Caco-2 (cell line): ENCODE data around the gene TANC2. TPM values are rescaled to one million over a fixed set of nuclear protein-coding genes. Genes with fewer than 3 reads are reported as not detected.

Source experiments
- BruUV-seq: library from RNA; stranded (reverse); fragments of 400-500 nt; replicated peaks from 2 replicates; lab custom pipeline; 2021; lab: Mats Ljungman, UMichigan
- CTCF ChIA-PET: fragments of 300-600 bp; sonication (Branson Sonifier 250); formaldehyde crosslinking; loops from one replicate; lab custom pipeline; 2022; ENCODE audit warnings: antibody characterized with exemption; lab: Charles Lee
- POLR2A ChIA-PET: fragments of 300-600 bp; sonication (Branson Sonifier 250); formaldehyde crosslinking; loops from one replicate; lab custom pipeline; 2022; ENCODE audit warnings: antibody characterized with exemption; lab: Charles Lee
- DNase-seq, 2 experiments: peaks; one replicate each; pipeline versions ENCODE4 v3.0.0 to v3.0.0-alpha.2; 2020 to 2022
- H3K27me3 ChIP-seq: replicated peaks from 2 replicates; pipeline ENCODE4 v1.6.0; 2011; ENCODE audit warnings: low read length; ENCODE audit not compliant: control insufficient read depth, insufficient read depth
- H3K36me3 ChIP-seq: 2 replicates; pipeline ENCODE4 v1.5.1; 2011; ENCODE audit warnings: low read length; ENCODE audit not compliant: control insufficient read depth, insufficient read depth
- H3K4me1 ChIP-seq: fragments of 250-450 bp; sonication (Bioruptor Pico); 2 replicates; pipeline ENCODE4 v1.5.1; 2020; ENCODE audit warnings: mild to moderate bottlenecking
- H3K4me3 ChIP-seq: 2 replicates; pipeline ENCODE4 v1.5.1; 2011; ENCODE audit warnings: low read depth, mild to moderate bottlenecking, control low read depth, low read length
- H3K9me3 ChIP-seq: fragments of 250-450 bp; sonication (Bioruptor Pico); 2 replicates; pipeline ENCODE4 v1.5.1; 2020; ENCODE audit warnings: mild to moderate bottlenecking, moderate library complexity
- H3K27ac Mint-ChIP-seq: one replicate; pipeline ENCODE4 v1.8.0; 2022; ENCODE audit warnings: mixed read lengths; ENCODE audit not compliant: unreplicated experiment
- H3K27me3 Mint-ChIP-seq: one replicate; pipeline ENCODE4 v1.8.0; 2022; ENCODE audit warnings: mixed read lengths; ENCODE audit not compliant: insufficient read depth, unreplicated experiment
- H3K36me3 Mint-ChIP-seq: one replicate; pipeline ENCODE4 v1.8.0; 2022; ENCODE audit warnings: mild to moderate bottlenecking, mixed read lengths; ENCODE audit not compliant: insufficient read depth, unreplicated experiment
- H3K4me1 Mint-ChIP-seq: one replicate; pipeline ENCODE4 v1.8.0; 2022; ENCODE audit warnings: low read depth, mixed read lengths; ENCODE audit not compliant: unreplicated experiment
- H3K4me3 Mint-ChIP-seq: one replicate; pipeline ENCODE4 v1.8.0; 2022; ENCODE audit warnings: mild to moderate bottlenecking, moderate library complexity, mixed read lengths; ENCODE audit not compliant: unreplicated experiment
- H3K9me3 Mint-ChIP-seq: one replicate; pipeline ENCODE4 v1.8.0; 2022; ENCODE audit warnings: mixed read lengths; ENCODE audit not compliant: unreplicated experiment
- intact Hi-C: fragments of 100-400 bp; cut with micrococcal nuclease; formaldehyde crosslinking; loops from one replicate; pipeline ENCODE4 v1.10.0; 2022; ENCODE audit not compliant: unreplicated experiment
- total RNA-seq: library from RNA; stranded (reverse); gene quantifications from 2 replicates; pipeline ENCODE4 v1.2.3, GENCODE V29; 2022
- TF ChIP-seq, protein P1 (sequence below), 2 experiments: fragments of 200-600 bp in 1 of 2; IDR thresholded peaks; 1 replicate in 1 of 2; 2 replicates in 1 of 2; pipeline versions ENCODE4 v1.5.1 to v1.8.0; 2011 to 2022; ENCODE audit warnings: antibody characterized with exemption in 1 of 2, control low read depth in 1 of 2, inconsistent platforms in 1 of 2, low read depth in 1 of 2, low read length in 1 of 2, mild to moderate bottlenecking in 1 of 2, moderate library complexity in 1 of 2; ENCODE audit not compliant: insufficient read depth in 1 of 2, severe bottlenecking in 1 of 2, unreplicated experiment in 1 of 2

The TANC2 gene
- total RNA-seq, 1 experiment from 2014 or later: 1.9 TPM

DNA sequence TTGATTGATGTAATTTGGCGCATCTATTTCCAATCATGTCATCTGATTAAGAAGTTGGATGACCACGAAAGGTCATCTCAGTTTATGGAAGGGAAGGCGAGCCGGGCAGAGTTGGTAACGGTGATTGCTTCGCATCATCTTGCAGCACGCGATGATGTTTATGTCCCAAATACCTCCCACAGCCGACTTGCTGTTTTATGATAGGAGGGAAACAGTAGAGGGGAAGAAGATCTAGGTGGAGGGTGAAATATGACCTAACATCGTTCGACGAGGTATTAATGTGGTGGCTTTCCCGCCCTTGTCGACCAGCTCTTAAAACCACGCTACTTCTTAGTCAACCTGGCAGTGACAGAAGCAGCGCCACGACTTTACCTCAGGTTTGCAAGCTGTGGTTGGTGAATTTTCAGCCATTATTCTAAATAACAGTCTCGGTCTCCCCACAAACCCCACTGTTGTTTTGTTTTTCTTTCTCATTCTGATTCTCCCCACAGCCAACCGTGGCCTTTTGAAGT, 805 bp upstream of the TANC2 start:
- no peaks in the 10 kb centered on the region for H3K9me3 ChIP-seq
- intact Hi-C loops: no loop called here
- peak overlapping the region; percentile 48 for H3K4me3 ChIP-seq
- no peaks in the 10 kb centered on the region for H3K36me3 ChIP-seq
- Mint-ChIP-seq H3K36me3 (no peaks in the 10 kb centered on the region), H3K4me1 (peaks cover 7% of the 10 kb centered on the region), H3K9me3 (no peaks in the 10 kb centered on the region), H3K27me3 (peaks cover 35% of the 10 kb centered on the region), H3K4me3 (peak overlapping the region; percentile 81), H3K27ac (peak overlapping the region; percentile 59)
- BruUV-seq: no TSS peak
- TF ChIP-seq, protein P1, sequence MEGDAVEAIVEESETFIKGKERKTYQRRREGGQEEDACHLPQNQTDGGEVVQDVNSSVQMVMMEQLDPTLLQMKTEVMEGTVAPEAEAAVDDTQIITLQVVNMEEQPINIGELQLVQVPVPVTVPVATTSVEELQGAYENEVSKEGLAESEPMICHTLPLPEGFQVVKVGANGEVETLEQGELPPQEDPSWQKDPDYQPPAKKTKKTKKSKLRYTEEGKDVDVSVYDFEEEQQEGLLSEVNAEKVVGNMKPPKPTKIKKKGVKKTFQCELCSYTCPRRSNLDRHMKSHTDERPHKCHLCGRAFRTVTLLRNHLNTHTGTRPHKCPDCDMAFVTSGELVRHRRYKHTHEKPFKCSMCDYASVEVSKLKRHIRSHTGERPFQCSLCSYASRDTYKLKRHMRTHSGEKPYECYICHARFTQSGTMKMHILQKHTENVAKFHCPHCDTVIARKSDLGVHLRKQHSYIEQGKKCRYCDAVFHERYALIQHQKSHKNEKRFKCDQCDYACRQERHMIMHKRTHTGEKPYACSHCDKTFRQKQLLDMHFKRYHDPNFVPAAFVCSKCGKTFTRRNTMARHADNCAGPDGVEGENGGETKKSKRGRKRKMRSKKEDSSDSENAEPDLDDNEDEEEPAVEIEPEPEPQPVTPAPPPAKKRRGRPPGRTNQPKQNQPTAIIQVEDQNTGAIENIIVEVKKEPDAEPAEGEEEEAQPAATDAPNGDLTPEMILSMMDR (IDR thresholded peaks at IDR 0.05; ENCODE audit: insufficient read depth in 1 of 2, low read depth in 1 of 2, low read length in 1 of 2, severe bottlenecking in 1 of 2, unreplicated experiment in 1 of 2): no peak
- no peaks in the 10 kb centered on the region for H3K27me3 ChIP-seq
- CTCF ChIA-PET: no interaction called here
- POLR2A ChIA-PET: no interaction called here
- DNase-seq: no peak
- H3K4me1 ChIP-seq: no peaks in the 10 kb centered on the region

DNA sequence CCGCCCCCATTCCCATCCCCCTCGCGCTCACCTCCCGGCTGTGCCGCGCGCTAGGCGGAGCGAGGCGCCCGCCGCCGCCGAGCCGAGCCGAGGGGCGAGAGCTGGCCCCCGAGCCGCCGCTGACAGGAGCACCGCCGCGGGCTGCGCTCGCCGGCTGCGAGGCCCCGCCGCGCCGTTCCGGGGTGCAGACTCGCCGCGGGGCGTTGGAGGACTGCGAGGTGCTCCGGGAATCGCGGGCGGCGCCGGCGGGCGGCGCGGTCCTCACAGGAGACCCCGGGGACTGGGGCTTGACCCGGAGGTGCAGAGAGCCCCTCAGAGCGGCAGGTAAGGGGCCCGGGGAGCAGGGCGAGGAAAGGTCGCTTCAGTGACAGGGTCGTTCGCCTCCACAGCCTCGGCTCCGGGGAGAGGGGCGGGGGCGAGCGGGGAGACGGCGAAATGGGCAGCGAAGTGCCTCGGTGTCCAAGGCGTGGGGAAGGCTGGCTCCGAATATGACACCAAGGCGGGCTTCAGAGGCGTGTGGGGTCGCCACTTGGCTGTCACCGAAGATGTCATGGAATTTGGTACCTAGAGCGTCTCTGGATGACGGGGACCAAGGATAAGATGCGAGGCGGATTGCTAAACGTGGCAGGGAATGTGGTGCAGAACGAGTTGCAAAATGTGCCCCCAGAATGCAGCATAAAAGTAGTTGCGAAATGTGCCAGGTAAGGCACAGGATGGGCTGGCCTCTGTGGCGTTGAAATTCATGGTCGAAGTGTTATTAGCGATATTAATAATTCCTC, 580 bp downstream of the TANC2 start:
- Histone ChIP-seq H3K36me3 (no peaks in the 10 kb centered on the region), H3K9me3 (no peaks in the 10 kb centered on the region), H3K4me1 (no peaks in the 10 kb centered on the region), H3K27me3 (no peaks in the 10 kb centered on the region), H3K4me3 (peak overlapping the region; percentile 48)
- Mint-ChIP-seq H3K4me1 (peaks cover 7% of the 10 kb centered on the region), H3K9me3 (no peaks in the 10 kb centered on the region), H3K4me3 (peak overlapping the region; percentile 73), H3K27ac (no peak overlapping the region), H3K27me3 (peaks cover 32% of the 10 kb centered on the region), H3K36me3 (no peaks in the 10 kb centered on the region)
- peak in 1 of 2 experiments; percentile 3 for DNase-seq
- BruUV-seq: no TSS peak
- ChIA-PET CTCF (no interaction called here), POLR2A (no interaction called here)
- TF ChIP-seq, protein P1 (IDR thresholded peaks at IDR 0.05; ENCODE audit: insufficient read depth in 1 of 2, low read depth in 1 of 2, low read length in 1 of 2, severe bottlenecking in 1 of 2, unreplicated experiment in 1 of 2): no peak
- intact Hi-C loops: no loop called here

DNA sequence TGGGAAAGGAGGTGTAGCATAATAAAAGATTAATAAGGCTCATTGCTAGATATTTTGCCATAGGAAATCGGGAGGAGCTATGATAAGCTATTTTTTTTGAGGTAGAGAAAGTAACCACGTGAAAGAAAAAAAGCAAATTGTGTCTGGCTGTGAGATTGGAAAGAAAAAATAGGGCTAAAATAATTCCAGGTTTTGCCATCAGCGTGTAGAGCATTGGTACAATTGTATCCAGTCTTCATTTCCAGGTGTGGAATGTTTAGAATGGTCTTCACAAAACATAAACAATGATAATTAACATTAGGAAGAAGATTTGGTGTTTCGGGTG, 1.1 kb downstream of the TANC2 start:
- no peak overlapping the region for H3K27ac Mint-ChIP-seq
- intact Hi-C loops: no loop called here
- BruUV-seq: TSS peak; percentile 30

More for the DNA sequence above, 1.1 kb downstream of the TANC2 start:
- Mint-ChIP-seq H3K4me3 (peak overlapping the region; percentile 73), H3K9me3 (no peaks in the 10 kb centered on the region), H3K36me3 (no peaks in the 10 kb centered on the region), H3K4me1 (peaks cover 7% of the 10 kb centered on the region), H3K27me3 (peaks cover 30% of the 10 kb centered on the region)
- no peaks in the 10 kb centered on the region for H3K27me3 ChIP-seq
- H3K36me3 ChIP-seq: no peaks in the 10 kb centered on the region
- ChIA-PET POLR2A (no interaction called here), CTCF (no interaction called here)
- no peaks in the 10 kb centered on the region for H3K9me3 ChIP-seq
- H3K4me3 ChIP-seq: no peak overlapping the region
- TF ChIP-seq, protein P1 (IDR thresholded peaks at IDR 0.05; ENCODE audit: insufficient read depth in 1 of 2, low read depth in 1 of 2, low read length in 1 of 2, severe bottlenecking in 1 of 2, unreplicated experiment in 1 of 2): no peak
- DNase-seq: no peak
- H3K4me1 ChIP-seq: no peaks in the 10 kb centered on the region
